ENCODE measurements around the gene TMEM132C. TPM values are rescaled to one million over a fixed set of nuclear protein-coding genes. Genes with fewer than 3 reads are reported as not detected.

TMEM132C gene
- total RNA-seq, 4 donors from 2014 or later = 2.4 to 5.5 (median 3.3) TPM

DNA sequence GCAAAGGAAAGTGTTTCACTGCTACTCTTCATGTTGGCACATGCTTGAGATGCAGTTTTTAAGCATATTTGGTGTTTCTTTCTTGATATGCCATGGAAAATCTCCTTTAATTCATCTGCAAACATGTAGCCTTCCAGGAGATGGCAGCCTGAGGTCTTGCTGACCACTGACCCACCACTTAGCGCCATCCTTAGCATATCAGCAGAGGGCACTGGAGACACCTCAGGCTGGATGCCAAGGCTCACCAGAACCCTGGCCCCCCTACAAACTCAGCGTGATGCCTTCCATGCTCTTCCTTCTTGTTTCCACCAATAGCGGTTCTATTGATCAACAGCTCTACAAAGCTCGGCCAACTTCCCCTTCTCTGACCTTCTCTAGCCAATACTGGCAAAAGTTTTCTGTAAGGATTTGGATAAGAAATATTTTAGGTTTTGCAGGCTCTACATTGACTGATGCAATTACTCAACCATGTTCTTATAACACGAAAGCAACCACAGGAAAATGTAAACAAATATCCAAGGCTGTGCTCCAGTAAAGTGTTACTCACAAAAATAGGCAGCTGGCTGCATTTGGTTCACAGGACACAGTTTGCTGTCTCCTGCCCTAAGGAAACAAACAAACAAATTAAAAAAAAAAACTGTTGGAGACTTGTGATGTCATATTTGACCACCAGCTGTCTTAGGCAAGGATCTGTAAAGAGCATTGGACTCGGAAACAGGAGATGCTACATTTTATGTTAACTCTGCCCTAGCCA, 347.0 kb downstream of the TMEM132C start:
- WGBS, 2 donors (ENCODE audit: low coverage in 1 of 2) = 50 to 69% methylated on average over 2 to 6 of the region's 6 CpGs
- H3K4me1 ChIP-seq = no peaks in the 10 kb centered on the region

DNA sequence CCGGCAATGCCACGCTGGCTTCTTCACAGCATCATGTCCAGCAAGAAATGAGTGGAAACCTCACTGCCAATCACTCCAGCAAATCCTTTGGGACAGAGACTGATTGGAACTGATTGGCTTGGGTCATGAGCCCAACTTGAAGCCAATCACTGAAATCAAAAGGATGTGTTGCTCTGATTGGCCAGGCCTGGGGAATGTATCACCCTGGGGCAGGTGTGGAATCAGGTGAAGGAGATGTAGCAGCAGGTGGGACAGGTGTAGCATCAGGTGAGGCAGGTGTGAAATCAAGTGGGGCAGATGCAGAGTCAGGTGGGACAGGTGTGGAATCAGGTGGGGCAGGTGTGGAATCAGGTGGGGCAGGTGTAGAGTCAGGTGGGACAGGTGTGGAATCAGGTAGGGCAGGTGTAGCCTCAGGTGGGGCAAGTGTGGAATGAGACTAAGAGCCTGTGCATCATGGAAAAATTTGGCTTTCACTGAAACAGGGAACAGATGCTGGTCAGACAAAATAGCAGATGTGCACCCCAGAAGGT, 350.4 kb downstream of the TMEM132C start:
- peaks cover 8% of the 10 kb centered on the region for H3K27me3 ChIP-seq
- no peak for ATAC-seq
- H3K9me3 ChIP-seq = no peaks in the 10 kb centered on the region
- no CpG with 5 or more reads among the region's 2 CpGs for WGBS, 2 donors (ENCODE audit: low coverage in 1 of 2)
- TF ChIP-seq, protein P1, sequence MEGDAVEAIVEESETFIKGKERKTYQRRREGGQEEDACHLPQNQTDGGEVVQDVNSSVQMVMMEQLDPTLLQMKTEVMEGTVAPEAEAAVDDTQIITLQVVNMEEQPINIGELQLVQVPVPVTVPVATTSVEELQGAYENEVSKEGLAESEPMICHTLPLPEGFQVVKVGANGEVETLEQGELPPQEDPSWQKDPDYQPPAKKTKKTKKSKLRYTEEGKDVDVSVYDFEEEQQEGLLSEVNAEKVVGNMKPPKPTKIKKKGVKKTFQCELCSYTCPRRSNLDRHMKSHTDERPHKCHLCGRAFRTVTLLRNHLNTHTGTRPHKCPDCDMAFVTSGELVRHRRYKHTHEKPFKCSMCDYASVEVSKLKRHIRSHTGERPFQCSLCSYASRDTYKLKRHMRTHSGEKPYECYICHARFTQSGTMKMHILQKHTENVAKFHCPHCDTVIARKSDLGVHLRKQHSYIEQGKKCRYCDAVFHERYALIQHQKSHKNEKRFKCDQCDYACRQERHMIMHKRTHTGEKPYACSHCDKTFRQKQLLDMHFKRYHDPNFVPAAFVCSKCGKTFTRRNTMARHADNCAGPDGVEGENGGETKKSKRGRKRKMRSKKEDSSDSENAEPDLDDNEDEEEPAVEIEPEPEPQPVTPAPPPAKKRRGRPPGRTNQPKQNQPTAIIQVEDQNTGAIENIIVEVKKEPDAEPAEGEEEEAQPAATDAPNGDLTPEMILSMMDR (IDR thresholded peaks at IDR 0.05) = no peak
- no peak for TF ChIP-seq EP300 (IDR thresholded peaks at IDR 0.05)
- TF ChIP-seq POLR2A (IDR thresholded peaks at IDR 0.05) = no peak
- no peak for TF ChIP-seq POLR2AphosphoS5 (IDR thresholded peaks at IDR 0.05)
- H3K4me1 ChIP-seq = no peaks in the 10 kb centered on the region
- H3K4me3 ChIP-seq = no peak overlapping the region
- H3K27ac ChIP-seq = no peak overlapping the region
- H3K36me3 ChIP-seq = no peaks in the 10 kb centered on the region

More for the DNA sequence above, 347.0 kb downstream of the TMEM132C start:
- H3K4me3 ChIP-seq = no peak overlapping the region
- no peak for ATAC-seq
- no peaks in the 10 kb centered on the region for H3K9me3 ChIP-seq
- TF ChIP-seq, protein P1 (IDR thresholded peaks at IDR 0.05) = no peak
- TF ChIP-seq POLR2A (IDR thresholded peaks at IDR 0.05) = no peak
- no peak for TF ChIP-seq POLR2AphosphoS5 (IDR thresholded peaks at IDR 0.05)
- TF ChIP-seq EP300 (IDR thresholded peaks at IDR 0.05) = no peak
- H3K36me3 ChIP-seq = no peaks in the 10 kb centered on the region
- peaks cover 10% of the 10 kb centered on the region for H3K27me3 ChIP-seq
- H3K27ac ChIP-seq = no peak overlapping the region

DNA sequence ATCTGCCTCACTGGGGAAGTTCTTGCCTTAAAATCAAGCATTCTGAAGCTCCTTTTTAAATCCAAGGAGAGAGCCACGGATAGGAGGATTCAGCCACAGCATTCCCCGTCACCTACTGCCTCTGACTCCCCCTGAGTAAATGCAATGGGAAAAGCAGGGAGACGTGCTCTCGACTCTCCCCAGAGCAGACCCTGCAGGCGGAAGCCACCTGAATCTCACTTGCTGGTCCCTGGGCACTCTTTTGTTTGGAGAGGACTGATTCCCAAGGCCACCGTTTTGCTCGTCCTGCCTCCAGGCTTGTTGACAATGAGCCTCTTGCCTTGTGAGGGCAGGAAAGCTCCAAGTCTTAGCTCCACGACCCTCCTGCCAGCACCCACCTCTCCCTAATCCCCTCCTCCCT, 352.3 kb downstream of the TMEM132C start:
- Histone ChIP-seq H3K9me3 (no peaks in the 10 kb centered on the region), H3K27me3 (peaks cover 8% of the 10 kb centered on the region), H3K4me1 (no peaks in the 10 kb centered on the region), H3K4me3 (no peak overlapping the region), H3K27ac (no peak overlapping the region), H3K36me3 (no peaks in the 10 kb centered on the region)
- WGBS, 2 donors (ENCODE audit: low coverage in 1 of 2) = 37% methylated on average over 7 of the region's 8 CpGs; no CpG with 5 or more reads in 1 of the 2 donors
- no peak for ATAC-seq
- TF ChIP-seq, protein P1 (IDR thresholded peaks at IDR 0.05) = no peak
- TF ChIP-seq EP300 (IDR thresholded peaks at IDR 0.05) = no peak
- no peak for TF ChIP-seq POLR2AphosphoS5 (IDR thresholded peaks at IDR 0.05)
- TF ChIP-seq POLR2A (IDR thresholded peaks at IDR 0.05) = no peak

DNA sequence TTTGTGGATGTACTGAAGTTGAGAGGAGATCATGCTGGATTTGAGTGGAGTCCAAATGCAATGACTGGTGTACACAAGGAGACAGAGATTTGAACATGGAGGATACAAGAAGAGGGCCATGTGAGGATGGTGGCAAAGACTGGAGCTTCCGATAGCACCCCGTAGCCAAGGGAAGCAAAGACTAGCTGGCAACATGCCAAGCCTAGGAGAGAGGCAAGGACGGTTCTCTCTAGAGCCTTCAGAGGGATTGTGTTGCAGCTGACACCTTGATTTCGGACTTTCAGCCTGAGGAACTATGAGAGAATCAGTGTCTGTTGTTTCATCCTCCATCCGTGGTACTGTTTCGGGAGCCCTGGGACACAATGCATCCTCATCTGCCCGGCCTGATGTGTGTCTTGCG, 354.3 kb downstream of the TMEM132C start:
- ATAC-seq = no peak

More for the DNA sequence above, 354.3 kb downstream of the TMEM132C start:
- no peaks in the 10 kb centered on the region for H3K4me1 ChIP-seq
- no peaks in the 10 kb centered on the region for H3K36me3 ChIP-seq
- WGBS, 2 donors (ENCODE audit: low coverage in 1 of 2) = 79% methylated on average over 6 of the region's 8 CpGs; no CpG with 5 or more reads in 1 of the 2 donors
- no peaks in the 10 kb centered on the region for H3K9me3 ChIP-seq
- H3K27me3 ChIP-seq = peaks cover 8% of the 10 kb centered on the region
- TF ChIP-seq, protein P1 (IDR thresholded peaks at IDR 0.05) = no peak
- no peak for TF ChIP-seq POLR2A (IDR thresholded peaks at IDR 0.05)
- TF ChIP-seq EP300 (IDR thresholded peaks at IDR 0.05) = no peak
- no peak for TF ChIP-seq POLR2AphosphoS5 (IDR thresholded peaks at IDR 0.05)
- H3K27ac ChIP-seq = no peak overlapping the region
- H3K4me3 ChIP-seq = no peak overlapping the region
